Fibroblast of skin of back (primary cell): Measurements from ENCODE around the gene SHISA7.
A peak's percentile ranks its signal among the peaks of the same experiment; 100 is the strongest.

Source experiments
- DNase-seq: peaks from one replicate; pipeline ENCODE4 v3.0.0-alpha.2; 2013

Gene SHISA7

DNA sequence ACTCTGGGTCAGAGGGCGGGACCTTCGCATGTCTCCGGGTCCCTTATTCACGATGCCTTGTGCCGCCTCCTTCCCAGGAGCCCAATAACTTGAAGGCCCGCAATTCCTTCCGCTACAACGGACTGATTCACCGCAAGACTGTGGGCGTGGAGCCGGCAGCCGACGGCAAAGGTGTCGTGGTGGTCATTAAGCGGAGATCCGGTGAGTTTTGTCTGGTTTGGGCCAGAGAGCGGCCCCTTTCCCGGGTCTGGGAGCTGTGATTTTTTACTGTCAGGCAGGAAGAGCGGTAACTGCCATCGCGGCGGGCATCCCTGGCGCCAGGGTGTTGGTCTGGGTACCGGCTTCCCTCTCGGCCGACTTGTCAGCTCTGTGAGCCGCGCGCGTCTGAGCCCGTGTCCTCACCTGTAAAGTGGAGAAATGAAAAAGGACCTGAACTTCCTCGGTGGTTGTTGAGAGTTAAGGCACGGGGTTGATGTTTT lies 56.6 kb downstream of the SHISA7 start:
- DNase-seq, result no peak

DNA sequence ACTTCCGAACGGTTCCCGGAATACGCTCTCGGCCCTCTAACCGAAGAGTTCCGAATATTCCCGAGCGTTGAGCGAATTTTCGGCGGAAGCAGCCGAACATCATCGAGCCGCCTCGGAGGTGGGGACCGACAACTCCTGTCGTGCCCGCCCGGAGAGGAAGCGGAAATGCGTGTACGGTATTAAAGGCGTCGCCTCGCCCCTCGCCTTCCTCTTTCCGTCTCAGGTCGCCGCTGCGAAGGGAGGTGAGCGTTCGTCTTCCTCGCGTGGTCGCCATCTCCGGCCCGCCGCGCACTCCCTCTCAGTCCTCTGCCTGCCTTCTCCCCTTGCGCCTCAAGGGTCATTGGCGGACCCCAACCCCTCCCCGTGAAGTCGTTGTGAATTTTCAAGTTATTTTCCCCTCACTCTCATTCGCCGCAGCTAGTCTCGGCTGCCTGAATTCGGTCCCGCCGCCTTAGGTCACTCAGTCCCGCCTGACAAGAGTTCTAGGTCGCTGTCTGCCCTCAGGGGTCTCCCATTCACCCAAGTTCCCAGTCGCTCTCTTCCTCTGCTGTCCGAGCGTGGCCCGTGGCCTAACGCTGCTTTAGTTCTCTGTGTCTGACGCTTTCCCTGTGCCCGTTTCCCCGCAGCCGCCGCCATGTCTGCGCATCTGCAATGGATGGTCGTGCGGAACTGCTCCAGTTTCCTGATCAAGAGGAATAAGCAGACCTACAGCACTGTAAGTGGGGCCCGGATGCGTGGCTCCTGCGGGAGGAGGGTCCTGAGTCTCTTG lies 57.2 kb downstream of the SHISA7 start, which contains the start of gene RPL28:
TSS of gene RPL28 (plus strand) at position 209 of the 769 bp plus-strand sequence. CDS start at position 635, 426 bp downstream.
- DNase-seq, result peak; percentile 97

DNA sequence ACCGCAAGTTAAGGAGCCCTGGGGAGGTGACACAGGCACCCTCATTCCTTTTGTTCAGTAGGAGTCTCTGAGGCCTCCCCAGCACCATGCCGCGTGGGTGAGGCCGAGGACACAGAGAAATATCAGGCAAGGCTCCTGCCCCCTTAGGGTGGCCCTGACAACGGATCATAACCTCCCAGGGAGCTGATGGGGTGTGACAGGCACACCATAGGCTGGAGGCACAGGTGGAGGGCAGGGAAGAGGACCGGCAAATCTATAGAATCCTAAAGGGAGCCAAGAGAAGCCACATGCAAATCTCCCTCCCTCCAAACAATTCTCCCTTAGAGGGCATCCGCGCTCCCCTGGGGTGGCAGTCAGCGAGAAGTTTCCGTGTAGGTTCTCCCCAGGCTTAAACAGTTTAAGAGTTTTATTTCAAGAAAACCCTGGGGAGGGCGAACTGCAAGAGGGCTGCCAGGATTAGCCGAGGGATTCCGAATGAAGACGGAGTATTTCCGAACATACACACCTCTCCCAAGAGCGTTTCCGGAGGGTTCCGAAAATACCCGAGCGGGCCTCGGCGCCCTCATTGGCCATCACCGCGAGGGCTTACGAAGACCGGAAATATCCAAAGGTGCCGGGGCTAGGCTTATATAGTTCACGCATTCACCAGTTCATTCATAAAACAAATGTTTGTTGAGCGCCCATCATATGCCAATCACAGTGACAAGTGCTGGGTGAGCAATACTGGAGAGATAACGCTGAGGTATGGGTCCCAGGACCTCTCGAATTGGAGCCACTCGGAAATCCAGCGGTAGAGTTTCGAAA lies 58.0 kb downstream of the SHISA7 start:
- peak; percentile 95 for DNase-seq

- no peak for DNase-seq
Observed at GRCh38 chr19:55384131-55384919, 58.8 kb downstream of the SHISA7 start, which contains the start of gene TMEM238. TSS of gene TMEM238 (minus strand) at chr19:55384292. CDS start at chr19:55384259, 33 bp downstream.

DNA sequence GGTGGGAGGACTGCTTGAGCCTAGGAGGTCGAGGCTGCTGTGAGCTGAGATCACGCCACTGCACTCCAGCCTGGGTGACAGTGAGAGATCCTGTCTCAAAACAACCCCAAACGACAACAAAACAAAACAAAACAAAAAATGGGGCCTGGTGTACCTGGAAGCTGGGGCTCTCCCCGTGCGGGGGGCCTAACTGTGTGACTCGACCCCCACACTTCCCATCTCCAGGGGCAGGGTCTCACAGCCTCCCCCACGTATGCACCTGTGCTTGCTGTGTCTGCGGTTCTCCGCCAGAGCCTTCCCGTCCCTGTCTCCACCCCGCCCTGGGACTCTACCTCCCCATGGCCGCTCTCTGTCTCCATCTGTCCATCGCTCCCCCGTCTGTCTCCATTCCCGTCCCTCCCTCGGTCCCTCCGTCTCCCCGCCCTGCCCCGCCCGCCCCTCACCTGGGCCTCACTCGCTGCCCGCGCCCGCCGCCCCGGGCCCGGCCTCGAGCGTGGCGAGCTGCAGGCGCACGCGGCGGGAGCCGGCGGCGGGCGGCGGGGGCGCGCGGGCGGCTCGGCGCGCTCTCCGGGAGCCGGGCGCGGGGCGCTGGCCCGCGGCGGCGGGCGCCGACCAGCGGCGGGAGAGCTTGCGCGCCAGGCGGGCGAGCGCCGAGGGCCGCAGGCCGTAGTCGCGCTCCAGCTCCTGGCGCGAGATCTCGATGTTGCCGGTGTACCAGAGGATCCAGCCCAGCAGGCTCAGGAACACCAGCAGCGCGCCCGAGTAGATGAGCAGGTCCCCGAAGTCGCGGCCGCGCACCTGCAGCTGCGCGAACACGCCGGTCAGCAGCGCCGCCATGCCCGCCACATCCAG lies 59.6 kb downstream of the SHISA7 start:
- peak; percentile 71 for DNase-seq

DNA sequence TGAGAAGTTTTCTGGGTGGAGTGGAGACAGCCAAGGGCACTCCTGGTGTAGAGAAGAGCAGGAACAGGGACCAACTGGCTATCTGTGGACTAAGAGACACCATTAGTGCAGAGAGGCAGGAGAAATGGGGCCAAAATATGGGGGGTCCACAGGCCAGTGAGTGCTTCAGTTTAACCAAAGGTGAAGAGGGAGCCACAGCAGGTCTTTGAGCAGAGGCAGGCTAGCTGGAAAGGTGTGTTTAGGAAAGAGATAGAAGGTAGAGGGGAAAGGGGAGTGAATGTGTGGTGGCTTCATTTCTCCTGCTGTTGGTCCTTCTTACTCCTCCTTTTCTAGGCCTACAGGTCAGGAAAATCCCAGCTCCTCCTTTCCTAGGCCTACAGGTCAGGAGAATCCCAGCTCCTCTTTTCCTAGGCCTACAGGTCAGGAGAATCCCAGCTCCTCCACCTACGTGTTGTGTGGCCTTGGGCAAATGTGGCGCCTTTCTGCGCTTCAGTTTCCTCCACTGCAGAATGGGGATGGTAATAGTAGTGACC lies 60.5 kb downstream of the SHISA7 start:
- DNase-seq, result no peak

DNA sequence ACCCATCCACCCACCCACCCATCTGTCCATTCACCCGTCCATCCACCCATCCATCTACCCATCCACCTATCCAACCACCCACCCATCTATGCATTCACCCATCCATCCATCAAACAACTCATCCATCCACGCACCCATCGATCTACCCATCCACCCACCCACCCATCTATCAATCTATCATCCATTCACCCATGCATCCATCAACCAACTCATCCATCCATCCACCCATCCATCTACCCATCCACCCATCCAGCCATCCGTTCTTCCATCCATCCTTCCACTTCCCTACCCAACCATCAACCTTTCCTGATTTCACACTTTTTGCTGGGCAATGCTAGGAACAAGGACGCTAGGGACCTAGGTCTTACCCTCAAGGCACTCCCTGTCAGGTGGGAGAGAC lies 61.1 kb downstream of the SHISA7 start:
- no peak for DNase-seq

- DNase-seq, result no peak
Observed at GRCh38 chr19:55379174-55379573, 63.9 kb downstream of the SHISA7 start.
